Suprapubic skin (tissue), 4 donors: ENCODE results near the gene TBX10. TPM values are rescaled to one million over a fixed set of nuclear protein-coding genes. Genes with fewer than 3 reads are reported as not detected.

Experiments
- DNase-seq, 2 donors: peaks; one replicate each; pipeline ENCODE4 v3.0.0-alpha.2; 2019; ENCODE audit warnings: low spot score in 2 of 2
- H3K27ac ChIP-seq: fragments of 200-600 bp; sonication (generic); one replicate; pipeline ENCODE4 v1.5.1; 2019
- H3K27me3 ChIP-seq: fragments of 200-600 bp; sonication (generic); one replicate; pipeline ENCODE4 v1.5.1; 2019
- H3K36me3 ChIP-seq: fragments of 200-600 bp; sonication (generic); one replicate; pipeline ENCODE4 v1.5.1; 2019
- H3K4me1 ChIP-seq: fragments of 200-600 bp; sonication (generic); one replicate; pipeline ENCODE4 v1.5.1; 2019
- H3K4me3 ChIP-seq: fragments of 200-600 bp; sonication (generic); one replicate; pipeline ENCODE4 v1.5.1; 2019; ENCODE audit warnings: mild to moderate bottlenecking
- H3K9me3 ChIP-seq: fragments of 200-600 bp; sonication (generic); one replicate; pipeline ENCODE4 v1.5.1; 2019
- EP300 ChIP-seq: sonication (generic); formaldehyde crosslinking; IDR thresholded peaks from one replicate; pipeline ENCODE4 v1.6.1; 2017; ENCODE audit warnings: antibody characterized with exemption
- POLR2A ChIP-seq, 2 donors: fragments of 450-650 bp; IDR thresholded peaks; one replicate each; pipeline ENCODE4 v1.6.1; 2017; ENCODE audit warnings: antibody characterized with exemption in 2 of 2, mild to moderate bottlenecking in 2 of 2, moderate library complexity in 2 of 2
- POLR2AphosphoS5 ChIP-seq, 3 donors: sonication (generic); formaldehyde crosslinking; IDR thresholded peaks; one replicate each; pipeline ENCODE4 v1.6.1; 2017; ENCODE audit warnings: antibody characterized with exemption in 3 of 3
- WGBS: methylation state at CpG from one replicate; pipeline ENCODE4 v1.1.5; 2018; 5-methylcytosine and 5-hydroxymethylcytosine counted together
- total RNA-seq, 4 donors: library from RNA; depleted of rRNA; stranded (reverse); fragments of >200 nt; gene quantifications; one replicate each; pipeline ENCODE4 v1.1.0, GENCODE V29; 2016
- TF ChIP-seq, protein P1 (sequence below), 2 donors: fragments of 200-600 bp in 1 of 2; fragments of 450-650 bp in 1 of 2; sonication (generic) in 1 of 2; IDR thresholded peaks; one replicate each; pipeline ENCODE4 v1.5.1; 2016 to 2019; ENCODE audit warnings: antibody characterized with exemption in 2 of 2, mild to moderate bottlenecking in 1 of 2, moderate library complexity in 1 of 2

The TBX10 gene
- total RNA-seq, 4 donors from 2014 or later: not detected

DNA sequence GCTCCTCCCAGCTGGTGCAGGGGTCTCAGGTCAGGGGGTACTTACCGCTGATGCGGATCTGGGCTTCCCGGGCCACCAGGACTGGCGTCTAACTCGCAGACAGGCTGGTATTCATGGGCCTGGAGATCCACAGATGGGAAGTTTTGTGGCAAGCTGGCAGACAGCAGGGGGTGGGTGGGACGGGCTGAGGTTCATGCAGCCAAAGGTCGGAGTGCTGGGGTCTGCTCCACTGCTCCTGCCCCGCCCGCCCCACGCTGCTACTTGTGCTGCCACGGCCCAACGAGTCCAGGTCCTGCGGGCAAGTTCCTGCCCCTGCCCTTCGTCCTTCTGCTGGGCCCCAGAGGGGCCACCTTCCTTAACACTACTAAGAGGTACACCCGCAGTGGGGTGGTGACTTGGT is 7.9 kb upstream of the TBX10 start:
- no peaks in the 10 kb centered on the region for H3K36me3 ChIP-seq
- H3K27ac ChIP-seq: no peak overlapping the region
- peaks cover 20% of the 10 kb centered on the region for H3K27me3 ChIP-seq
- TF ChIP-seq EP300 (no peak), POLR2A (IDR thresholded peaks at IDR 0.05) (no peak), POLR2AphosphoS5 (IDR thresholded peaks at IDR 0.05) (no peak)
- TF ChIP-seq, protein P1, sequence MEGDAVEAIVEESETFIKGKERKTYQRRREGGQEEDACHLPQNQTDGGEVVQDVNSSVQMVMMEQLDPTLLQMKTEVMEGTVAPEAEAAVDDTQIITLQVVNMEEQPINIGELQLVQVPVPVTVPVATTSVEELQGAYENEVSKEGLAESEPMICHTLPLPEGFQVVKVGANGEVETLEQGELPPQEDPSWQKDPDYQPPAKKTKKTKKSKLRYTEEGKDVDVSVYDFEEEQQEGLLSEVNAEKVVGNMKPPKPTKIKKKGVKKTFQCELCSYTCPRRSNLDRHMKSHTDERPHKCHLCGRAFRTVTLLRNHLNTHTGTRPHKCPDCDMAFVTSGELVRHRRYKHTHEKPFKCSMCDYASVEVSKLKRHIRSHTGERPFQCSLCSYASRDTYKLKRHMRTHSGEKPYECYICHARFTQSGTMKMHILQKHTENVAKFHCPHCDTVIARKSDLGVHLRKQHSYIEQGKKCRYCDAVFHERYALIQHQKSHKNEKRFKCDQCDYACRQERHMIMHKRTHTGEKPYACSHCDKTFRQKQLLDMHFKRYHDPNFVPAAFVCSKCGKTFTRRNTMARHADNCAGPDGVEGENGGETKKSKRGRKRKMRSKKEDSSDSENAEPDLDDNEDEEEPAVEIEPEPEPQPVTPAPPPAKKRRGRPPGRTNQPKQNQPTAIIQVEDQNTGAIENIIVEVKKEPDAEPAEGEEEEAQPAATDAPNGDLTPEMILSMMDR (IDR thresholded peaks at IDR 0.05): no peak
- H3K4me1 ChIP-seq: no peaks in the 10 kb centered on the region
- 67% methylated on average over 9 of the region's 15 CpGs for WGBS
- H3K4me3 ChIP-seq: no peak overlapping the region
- H3K9me3 ChIP-seq: no peaks in the 10 kb centered on the region
- DNase-seq: peak in 1 of 2 donors; percentile 73

GRCh38 chr11:67646535-67647336 is 7.2 kb upstream of the TBX10 start:
- no peak for TF ChIP-seq POLR2A (IDR thresholded peaks at IDR 0.05)
- no peak overlapping the region for H3K27ac ChIP-seq
- 78% methylated on average over 12 of the region's 24 CpGs for WGBS
- no peak overlapping the region for H3K4me3 ChIP-seq
- no peaks in the 10 kb centered on the region for H3K4me1 ChIP-seq
- H3K27me3 ChIP-seq: peaks cover 20% of the 10 kb centered on the region
- H3K36me3 ChIP-seq: no peaks in the 10 kb centered on the region
- no peaks in the 10 kb centered on the region for H3K9me3 ChIP-seq
- DNase-seq: peak in 1 of 2 donors; percentile 76

DNA sequence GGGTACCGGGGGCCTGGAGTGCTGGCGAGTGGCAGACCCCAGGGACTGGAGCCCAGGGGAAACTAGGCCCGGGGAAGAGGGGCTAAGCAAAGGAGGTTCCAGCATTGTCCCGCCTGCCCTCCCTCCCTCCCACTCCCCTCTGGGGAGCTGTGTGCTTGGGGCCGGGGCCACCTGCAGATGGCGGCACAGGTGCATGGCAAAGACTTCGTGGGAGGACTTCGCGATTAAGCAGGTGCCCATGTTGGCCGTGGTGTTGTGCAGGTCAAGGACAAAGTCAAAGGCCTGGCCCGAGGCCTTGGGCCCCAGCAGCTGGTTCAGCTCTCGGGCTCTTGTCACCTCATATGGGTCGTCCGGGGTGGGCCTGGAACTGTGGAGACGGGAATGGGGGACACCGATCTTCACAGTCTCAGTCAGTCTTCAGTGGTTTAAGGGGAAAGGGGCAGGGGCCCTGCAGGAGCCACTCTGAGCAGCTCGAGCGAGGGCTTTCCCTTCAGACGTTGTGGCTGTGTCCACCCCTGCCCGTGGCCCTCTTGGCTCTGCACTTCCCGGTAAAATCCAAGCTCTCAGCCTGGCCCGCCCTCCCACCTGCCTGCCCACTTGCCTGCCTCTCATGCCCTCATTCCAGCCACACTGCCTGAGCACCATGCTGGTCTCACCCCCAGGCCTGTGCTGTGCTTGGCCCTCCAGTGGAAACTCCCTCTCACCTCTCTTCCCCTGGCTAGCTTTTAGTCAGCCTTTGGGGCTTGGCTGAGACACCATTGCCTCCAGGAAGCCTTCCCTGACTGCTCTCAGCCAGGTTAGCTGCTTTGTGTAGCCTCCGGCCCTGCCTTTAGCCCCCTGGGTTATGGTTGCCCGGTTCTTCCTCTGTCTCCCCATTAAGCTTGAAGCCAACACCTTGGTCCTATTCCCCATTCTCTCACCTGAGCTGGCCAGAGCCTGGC is 6.2 kb upstream of the TBX10 start:
- Histone ChIP-seq H3K4me3 (no peak overlapping the region), H3K4me1 (no peaks in the 10 kb centered on the region), H3K36me3 (no peaks in the 10 kb centered on the region), H3K9me3 (no peaks in the 10 kb centered on the region), H3K27ac (no peak overlapping the region), H3K27me3 (peaks cover 26% of the 10 kb centered on the region)
- TF ChIP-seq, protein P1 (IDR thresholded peaks at IDR 0.05): no peak
- no peak for TF ChIP-seq POLR2A (IDR thresholded peaks at IDR 0.05)
- TF ChIP-seq EP300: no peak
- no peak for TF ChIP-seq POLR2AphosphoS5 (IDR thresholded peaks at IDR 0.05)
- 73% methylated on average over 14 of the region's 24 CpGs for WGBS
- DNase-seq: no peak

- H3K4me3 ChIP-seq: no peak overlapping the region
- H3K27ac ChIP-seq: no peak overlapping the region
- no peaks in the 10 kb centered on the region for H3K9me3 ChIP-seq
- H3K36me3 ChIP-seq: no peaks in the 10 kb centered on the region
- no peak for DNase-seq
- H3K27me3 ChIP-seq: peaks cover 29% of the 10 kb centered on the region
- H3K4me1 ChIP-seq: peaks cover 4% of the 10 kb centered on the region
- TF ChIP-seq POLR2A (IDR thresholded peaks at IDR 0.05): no peak
- no peak for TF ChIP-seq EP300
- no peak for TF ChIP-seq POLR2AphosphoS5 (IDR thresholded peaks at IDR 0.05)
- TF ChIP-seq, protein P1 (IDR thresholded peaks at IDR 0.05): no peak
- 90% methylated on average over 9 of the region's 22 CpGs for WGBS
Measured at GRCh38 chr11:67644472-67645418, 5.2 kb upstream of the TBX10 start.

- H3K4me3 ChIP-seq: no peak overlapping the region
- TF ChIP-seq, protein P1 (IDR thresholded peaks at IDR 0.05): no peak
- no peak for TF ChIP-seq POLR2A (IDR thresholded peaks at IDR 0.05)
- TF ChIP-seq POLR2AphosphoS5 (IDR thresholded peaks at IDR 0.05): no peak
- TF ChIP-seq EP300: no peak
- H3K36me3 ChIP-seq: no peaks in the 10 kb centered on the region
- WGBS: 80% methylated on average over 5 of the region's 5 CpGs
- H3K27ac ChIP-seq: no peak overlapping the region
- DNase-seq: no peak
- H3K9me3 ChIP-seq: no peaks in the 10 kb centered on the region
- peaks cover 36% of the 10 kb centered on the region for H3K27me3 ChIP-seq
- H3K4me1 ChIP-seq: peaks cover 6% of the 10 kb centered on the region
Measured at GRCh38 chr11:67644042-67644441, 4.5 kb upstream of the TBX10 start.
